HFF-Myc (cell line): ENCODE measurements around the gene GDPD3.

Experiments used
- DNase-seq: peaks from one replicate; pipeline ENCODE4 v3.0.0-alpha.2; 2011; ENCODE audit warnings: low read depth; ENCODE audit errors: extremely low read depth
- H3K4me3 ChIP-seq: replicated peaks from 2 replicates; pipeline ENCODE4 v1.5.1; 2011; ENCODE audit warnings: low read depth, mild to moderate bottlenecking, control low read depth, low read length
- TF ChIP-seq, protein P1 (sequence below): IDR thresholded peaks from 2 replicates; pipeline ENCODE4 v1.5.1; 2012; ENCODE audit warnings: mild to moderate bottlenecking, low read depth, low read length, control low read depth; ENCODE audit errors: missing control alignments

Gene GDPD3

DNA sequence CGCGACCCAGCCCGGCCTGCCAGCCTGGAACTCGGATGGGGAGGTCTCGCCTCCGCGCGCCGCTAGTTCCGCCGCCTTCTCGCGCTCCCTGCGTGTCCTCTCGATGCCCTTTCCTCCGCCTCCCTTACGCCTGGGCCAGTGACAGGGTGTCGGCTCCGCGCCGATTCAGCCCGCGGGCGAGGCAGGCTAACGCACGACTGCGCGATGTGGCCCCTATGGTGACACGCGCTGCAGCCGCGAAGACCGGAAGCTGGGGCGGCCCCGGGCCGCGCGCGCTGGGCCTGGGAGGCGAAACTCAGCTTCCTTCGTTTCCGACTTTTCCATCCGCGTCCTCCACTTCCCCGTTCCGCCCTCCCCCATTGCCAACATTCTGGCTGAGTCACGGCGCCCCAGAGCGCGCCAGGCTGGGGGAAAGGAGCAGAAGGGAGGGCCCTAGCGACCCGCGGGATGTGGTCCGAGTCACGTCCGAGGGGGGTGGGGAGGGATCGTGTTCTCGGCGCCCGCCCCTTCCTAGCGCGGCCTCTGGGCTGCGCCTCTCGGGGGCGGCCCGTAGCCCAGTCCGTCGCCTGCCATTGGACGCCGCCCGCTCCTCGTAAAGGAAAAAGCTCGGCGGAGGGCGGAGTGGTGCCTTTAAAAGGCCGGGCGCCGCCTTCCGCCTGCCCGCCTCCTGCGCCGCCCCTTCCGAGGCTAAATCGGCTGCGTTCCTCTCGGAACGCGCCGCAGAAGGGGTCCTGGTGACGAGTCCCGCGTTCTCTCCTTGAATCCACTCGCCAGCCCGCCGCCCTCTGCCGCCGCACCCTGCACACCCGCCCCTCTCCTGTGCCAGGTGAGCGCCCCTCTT lies 48.0 kb downstream of the GDPD3 start, which contains the start of gene ALDOA:
Gene ALDOA, plus strand, starts transcription at position 659 of the 841 bp plus-strand sequence. CDS start 1,138 bp downstream, outside the sequence.
- TF ChIP-seq, protein P1, sequence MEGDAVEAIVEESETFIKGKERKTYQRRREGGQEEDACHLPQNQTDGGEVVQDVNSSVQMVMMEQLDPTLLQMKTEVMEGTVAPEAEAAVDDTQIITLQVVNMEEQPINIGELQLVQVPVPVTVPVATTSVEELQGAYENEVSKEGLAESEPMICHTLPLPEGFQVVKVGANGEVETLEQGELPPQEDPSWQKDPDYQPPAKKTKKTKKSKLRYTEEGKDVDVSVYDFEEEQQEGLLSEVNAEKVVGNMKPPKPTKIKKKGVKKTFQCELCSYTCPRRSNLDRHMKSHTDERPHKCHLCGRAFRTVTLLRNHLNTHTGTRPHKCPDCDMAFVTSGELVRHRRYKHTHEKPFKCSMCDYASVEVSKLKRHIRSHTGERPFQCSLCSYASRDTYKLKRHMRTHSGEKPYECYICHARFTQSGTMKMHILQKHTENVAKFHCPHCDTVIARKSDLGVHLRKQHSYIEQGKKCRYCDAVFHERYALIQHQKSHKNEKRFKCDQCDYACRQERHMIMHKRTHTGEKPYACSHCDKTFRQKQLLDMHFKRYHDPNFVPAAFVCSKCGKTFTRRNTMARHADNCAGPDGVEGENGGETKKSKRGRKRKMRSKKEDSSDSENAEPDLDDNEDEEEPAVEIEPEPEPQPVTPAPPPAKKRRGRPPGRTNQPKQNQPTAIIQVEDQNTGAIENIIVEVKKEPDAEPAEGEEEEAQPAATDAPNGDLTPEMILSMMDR, result no peak
- DNase-seq, result peak; percentile 94

DNA sequence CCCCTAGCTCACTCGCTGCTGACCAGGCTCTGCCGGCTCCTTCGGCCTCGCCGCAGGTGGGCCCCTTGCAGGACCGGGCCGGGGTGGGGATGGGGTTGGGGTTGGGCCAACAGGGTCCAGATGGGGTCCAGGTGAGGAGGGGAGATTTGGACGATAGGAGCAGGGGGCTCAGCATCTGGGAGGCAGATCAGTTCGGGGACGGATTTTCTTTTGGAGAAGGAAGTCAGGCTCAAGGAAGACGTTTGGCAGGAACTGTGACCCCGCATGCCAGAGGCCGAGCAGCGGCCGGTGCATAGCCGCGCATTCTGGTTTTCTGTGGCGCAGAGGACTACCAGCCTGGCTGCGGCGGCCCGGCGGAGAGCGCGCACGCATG lies 48.6 kb downstream of the GDPD3 start:
- H3K4me3 ChIP-seq, result peak overlapping the region; percentile 96
- no peak for DNase-seq
- TF ChIP-seq, protein P1, result no peak

More for the DNA sequence above, 48.0 kb downstream of the GDPD3 start, which contains the start of gene ALDOA:
- peak within 1 kb of the TSS; percentile 96 for H3K4me3 ChIP-seq

DNA sequence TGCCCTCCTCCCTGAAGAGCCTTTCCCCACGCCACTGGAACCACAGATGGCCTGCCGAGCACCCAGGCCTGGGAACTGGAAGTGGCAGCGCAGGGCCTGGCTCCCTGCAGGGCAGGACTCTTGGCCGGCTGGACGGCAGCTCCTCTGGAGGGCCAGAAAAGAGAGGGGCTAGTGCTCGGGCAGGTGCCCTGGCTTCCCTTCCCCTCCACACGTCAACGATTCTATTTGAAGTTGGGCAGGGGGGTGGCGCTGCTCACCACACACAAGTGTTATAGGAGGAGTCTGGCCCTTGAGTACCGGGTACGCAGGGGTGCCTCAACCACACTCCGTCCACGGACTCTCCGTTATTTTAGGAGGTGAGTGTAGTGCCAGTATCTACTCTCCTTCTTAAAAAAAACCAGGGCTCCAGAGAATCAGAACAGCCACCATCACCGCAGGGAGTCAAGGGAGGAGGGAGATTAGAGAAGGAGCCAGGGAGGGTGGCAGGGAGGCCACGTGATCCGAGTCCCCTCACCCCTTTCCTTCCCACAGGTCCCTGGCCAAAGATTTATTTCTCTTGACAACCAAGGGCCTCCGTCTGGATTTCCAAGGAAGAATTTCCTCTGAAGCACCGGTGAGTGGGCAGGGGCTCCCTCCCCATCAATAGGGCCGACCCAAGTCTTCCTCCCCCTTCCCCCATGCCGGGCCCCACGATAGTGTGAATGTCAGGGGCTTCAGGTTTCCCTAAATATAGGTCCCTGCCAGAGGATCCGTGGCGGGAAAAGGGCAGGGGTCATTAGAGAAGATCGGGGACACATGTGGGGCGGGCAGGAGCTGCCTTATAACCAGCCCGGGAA lies 49.2 kb downstream of the GDPD3 start:
- DNase-seq, result no peak
- TF ChIP-seq, protein P1, result no peak
- H3K4me3 ChIP-seq, result peak overlapping the region; percentile 96

DNA sequence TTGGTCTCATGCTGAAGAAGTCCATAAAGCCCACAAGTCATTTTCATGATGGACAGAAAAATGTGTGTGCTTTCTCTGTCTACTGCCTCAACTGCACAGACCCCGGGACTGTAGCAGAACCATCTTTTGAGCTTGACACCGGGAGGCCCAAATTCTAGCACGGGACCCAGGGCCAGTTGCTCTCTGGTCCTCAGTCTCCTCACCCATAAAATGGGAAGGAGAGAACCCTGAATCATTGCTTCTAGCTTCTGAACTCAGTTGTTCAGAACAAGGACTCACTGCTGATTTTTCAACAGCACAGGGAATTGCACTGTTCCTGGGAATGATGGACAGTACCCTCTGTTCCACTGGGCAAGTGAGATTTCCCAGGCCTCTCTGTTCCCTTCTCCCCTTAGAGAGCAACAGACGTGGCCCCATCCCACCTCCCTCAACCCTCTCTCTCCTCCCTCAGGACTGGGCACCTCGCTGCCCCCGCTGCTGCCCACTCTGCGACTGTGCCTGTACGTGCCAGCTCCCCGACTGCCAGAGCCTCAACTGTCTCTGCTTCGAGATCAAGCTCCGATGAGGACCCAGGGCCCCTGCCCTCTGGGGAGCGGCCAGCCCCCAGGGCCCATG lies 50.0 kb downstream of the GDPD3 start:
- DNase-seq, result no peak
- peak overlapping the region; percentile 96 for H3K4me3 ChIP-seq
- TF ChIP-seq, protein P1, result no peak

DNA sequence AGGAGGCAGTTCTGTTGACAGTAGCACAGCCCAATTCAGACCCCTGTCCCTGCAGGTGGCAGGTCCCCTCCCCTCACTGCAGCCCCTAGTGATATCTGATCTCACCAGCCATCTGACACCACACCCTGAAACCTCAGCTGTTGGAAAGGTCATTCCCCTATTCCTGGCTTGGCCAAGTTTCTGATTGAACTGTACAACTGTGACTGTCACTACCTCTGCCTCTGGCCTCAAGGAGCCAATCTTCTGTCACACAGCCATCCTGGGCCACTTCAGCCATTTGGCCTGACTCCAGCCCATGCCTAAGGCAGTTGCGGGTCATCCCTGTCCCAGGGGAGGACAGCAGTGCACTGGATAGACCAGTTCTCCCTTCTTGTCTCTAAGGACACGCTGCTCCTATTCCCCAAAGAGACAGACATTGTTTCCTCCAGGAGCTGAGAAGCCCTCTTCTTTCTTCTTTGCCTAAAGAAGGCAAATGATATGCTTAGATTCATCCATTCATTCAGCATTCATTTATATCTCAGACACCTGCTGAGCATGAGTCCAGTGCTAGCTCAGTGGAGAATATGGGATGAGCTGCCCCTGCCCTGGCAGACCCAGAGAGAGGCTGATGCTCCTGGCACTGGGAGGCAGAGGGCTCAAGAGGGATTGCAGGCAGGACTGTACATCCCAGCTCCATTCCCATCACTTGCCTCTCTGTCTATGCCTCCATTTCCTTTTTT lies 52.3 kb downstream of the GDPD3 start:
- TF ChIP-seq, protein P1, result no peak
- no peak overlapping the region for H3K4me3 ChIP-seq
- no peak for DNase-seq

DNA sequence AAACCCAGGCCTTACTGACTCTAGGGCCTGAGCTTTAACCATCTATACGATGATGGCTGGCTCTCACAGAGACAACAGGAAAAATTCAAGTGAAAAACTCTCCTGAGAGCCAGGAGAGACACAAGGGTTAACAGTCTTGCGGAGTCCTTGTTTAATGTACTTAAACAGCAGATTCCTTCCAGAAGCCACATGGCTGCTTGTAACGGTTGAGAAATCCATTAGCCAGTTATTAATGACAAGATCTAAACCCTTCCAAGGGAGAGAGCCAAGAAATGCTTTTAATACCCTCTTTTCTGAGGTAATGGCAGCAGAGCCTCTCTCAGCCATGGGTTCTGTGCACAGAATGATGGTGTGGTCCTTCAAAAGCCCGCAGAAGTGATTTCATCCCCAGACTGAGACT lies 53.0 kb downstream of the GDPD3 start:
- no peak overlapping the region for H3K4me3 ChIP-seq
- no peak for DNase-seq
- TF ChIP-seq, protein P1, result no peak
